ENCODE results near the gene PRKAR1B. TPM values are rescaled to one million over a fixed set of nuclear protein-coding genes. Genes with fewer than 3 reads are reported as not detected.

Gene PRKAR1B
- total RNA-seq, 1 experiment from 2014 or later: 14.1 TPM

DNA sequence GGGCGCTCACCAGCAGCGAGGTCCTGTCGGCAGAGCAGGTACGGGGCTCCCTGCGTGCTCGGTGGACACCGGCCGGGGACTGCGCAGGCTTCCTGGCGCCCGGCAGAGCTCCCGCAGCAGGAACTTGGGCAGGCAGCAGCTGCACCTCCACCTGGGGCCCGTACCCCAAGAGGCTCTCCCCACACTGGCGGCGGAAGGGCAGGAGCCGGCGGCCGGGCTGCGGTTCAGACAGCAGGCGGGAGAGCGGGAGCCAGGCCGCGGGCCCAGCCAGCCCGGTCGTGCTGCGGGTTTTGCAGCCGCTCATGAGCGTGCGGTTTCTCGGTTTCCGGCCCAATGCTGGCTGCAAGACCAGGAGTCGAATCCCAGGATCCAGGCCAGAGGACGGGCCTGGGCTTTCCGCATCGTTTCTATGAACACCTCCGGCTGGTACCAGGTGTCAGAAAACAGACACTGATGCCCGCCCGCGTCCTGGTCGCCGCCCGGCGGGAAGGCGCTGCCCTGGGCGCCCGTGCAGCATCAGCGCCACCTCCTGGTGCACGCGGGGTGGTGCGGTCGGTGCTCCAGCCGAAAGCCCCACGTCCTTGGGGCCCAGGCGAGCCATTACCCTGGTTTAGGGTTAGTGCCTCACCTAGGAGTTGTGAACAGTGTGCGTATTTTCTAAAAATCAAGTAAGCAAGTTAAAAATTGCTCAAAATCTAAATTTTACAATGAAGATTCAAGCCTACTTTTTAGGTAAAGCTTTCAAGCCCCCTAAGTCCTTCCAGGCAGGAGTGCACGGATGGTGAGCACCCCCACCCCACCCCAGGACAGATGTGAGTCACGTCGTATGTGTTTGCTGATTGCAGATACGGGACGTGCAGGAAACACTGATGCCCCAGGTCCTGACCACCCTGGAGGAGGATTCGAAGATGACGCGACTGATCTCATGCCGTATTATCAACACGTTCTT lies 47.4 kb upstream of the PRKAR1B start:
- H3K9me2 ChIP-seq (ENCODE audit: insufficient read depth): no peaks in the 10 kb centered on the region
- ChIA-PET RAD21 (ENCODE audit: low non-redundant PET in 1 of 2, low total read pairs in 2 of 2, uncharacterized antibody in 2 of 2, unreplicated experiment in 2 of 2) (no interaction called here), POLR2A (no interaction called here), CTCF (interaction anchor here (1.1 to 1.7 kb wide), 2 partner anchors 133 to 453 kb away, joined by 3 to 9 read pairs; no protein-coding TSS in a partner anchor)
- H3K9me3 ChIP-seq (ENCODE audit: control insufficient read depth in 1 of 2, insufficient read depth in 1 of 2, low read depth in 1 of 2, low read length in 2 of 2): no peaks in the 10 kb centered on the region
- H2AFZ ChIP-seq (ENCODE audit: low read depth, low read length, poor library complexity, severe bottlenecking): no peak overlapping the region
- H3K79me2 ChIP-seq (ENCODE audit: insufficient read depth, low read length): no peaks in the 10 kb centered on the region
- peaks cover 9 to 12% of the 10 kb centered on the region in 2 experiments; a peak in 3 of 4 replicates for H3K36me3 ChIP-seq (ENCODE audit: control insufficient read depth in 1 of 2, insufficient read depth in 2 of 2, low read length in 2 of 2)
- peak; percentile 7 for DNase-seq (ENCODE audit: low read depth, low spot score)
- TF ChIP-seq CTCF (IDR thresholded peaks at IDR 0.05 in 2 of 3, conservative IDR thresholded peaks at IDR 0.05 in 1 of 3; ENCODE audit: borderline replicate concordance in 1 of 3, insufficient read depth in 1 of 3, low read depth in 2 of 3, low read length in 2 of 3): peak; percentile 86 to 94 (median 86)
- no peak for TF ChIP-seq ZFX (IDR thresholded peaks at IDR 0.05)
- TF ChIP-seq CBX3 (IDR thresholded peaks at IDR 0.05; ENCODE audit: low read depth): no peak
- no peak for TF ChIP-seq SRF (IDR thresholded peaks at IDR 0.05; ENCODE audit: low read depth)
- TF ChIP-seq RAD21 (IDR thresholded peaks at IDR 0.05; ENCODE audit: low read depth): peak; percentile 94
- TF ChIP-seq, protein P1, sequence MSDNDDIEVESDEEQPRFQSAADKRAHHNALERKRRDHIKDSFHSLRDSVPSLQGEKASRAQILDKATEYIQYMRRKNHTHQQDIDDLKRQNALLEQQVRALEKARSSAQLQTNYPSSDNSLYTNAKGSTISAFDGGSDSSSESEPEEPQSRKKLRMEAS (IDR thresholded peaks at IDR 0.05): no peak
- no peak for TF ChIP-seq JUND (IDR thresholded peaks at IDR 0.05)
- TF ChIP-seq CEBPB (IDR thresholded peaks at IDR 0.05; ENCODE audit: low read depth): no peak
- TF ChIP-seq SP1 (IDR thresholded peaks at IDR 0.05; ENCODE audit: low read depth): no peak
- no peak overlapping the region for H3K9ac ChIP-seq (ENCODE audit: low read length)
- no TSS peak for BruUV-seq (replicated peaks)
- no peak overlapping the region for H3K4me2 ChIP-seq (ENCODE audit: low read length)
- peak; percentile 90 for ATAC-seq
- intact Hi-C loops (cut with micrococcal nuclease): loop anchor here (2.0 kb wide), 1 partner anchor 452 kb away; no protein-coding TSS in a partner anchor
- H3K27me3 ChIP-seq (ENCODE audit: insufficient read depth, low read length): no peaks in the 10 kb centered on the region
- no peaks in the 10 kb centered on the region for H3K4me1 ChIP-seq (ENCODE audit: control insufficient read depth in 1 of 2, insufficient read depth in 2 of 2, low read length in 2 of 2)
- no peaks in the 10 kb centered on the region for H4K20me1 ChIP-seq (ENCODE audit: insufficient read depth)
- no peak overlapping the region for H3K27ac ChIP-seq (ENCODE audit: low read depth, low read length)
- H3K4me3 ChIP-seq (replicated peaks in 1 of 2; ENCODE audit: low read depth in 1 of 2, low read length in 2 of 2): no peak overlapping the region

Data from HCT116 (cell line).